KG1 (cell line): Measurements from ENCODE around the gene PAOX.

Experiments
- DNase-seq: peaks from one replicate; lab custom pipeline; 2025; lab: John Stamatoyannopoulos, UW

The PAOX gene

GRCh38 chr10:133388236-133388972, 9.3 kb downstream of the PAOX start:
- no peak for DNase-seq

- peak; percentile 55 for DNase-seq
Observed at GRCh38 chr10:133388973-133389818, 10.1 kb downstream of the PAOX start.

- no peak for DNase-seq
Observed at GRCh38 chr10:133390597-133391248, 11.7 kb downstream of the PAOX start.

- no peak for DNase-seq
Observed at GRCh38 chr10:133391249-133391635, 12.2 kb downstream of the PAOX start.

GRCh38 chr10:133391761-133392518, 12.9 kb downstream of the PAOX start:
- no peak for DNase-seq

GRCh38 chr10:133393401-133394063, 14.5 kb downstream of the PAOX start:
- DNase-seq, result no peak

GRCh38 chr10:133394064-133394663, 15.1 kb downstream of the PAOX start, which contains the start of gene MTG1:
TSS of gene MTG1 (plus strand) at chr10:133394157. CDS start at chr10:133394221, 64 bp downstream.
- DNase-seq, result peak; percentile 84

- no peak for DNase-seq
Observed at GRCh38 chr10:133394801-133395221, 15.7 kb downstream of the PAOX start.

- no peak for DNase-seq
Observed at GRCh38 chr10:133396035-133396624, 17.1 kb downstream of the PAOX start.

GRCh38 chr10:133397938-133398337, 18.9 kb downstream of the PAOX start:
- no peak for DNase-seq

GRCh38 chr10:133399123-133399601, 20.1 kb downstream of the PAOX start:
- DNase-seq, result no peak

- DNase-seq, result no peak
Observed at GRCh38 chr10:133400624-133401424, 21.8 kb downstream of the PAOX start.

GRCh38 chr10:133401500-133401899, 22.4 kb downstream of the PAOX start:
- no peak for DNase-seq

GRCh38 chr10:133401981-133402725, 23.1 kb downstream of the PAOX start:
- DNase-seq, result no peak

GRCh38 chr10:133403359-133403758, 24.3 kb downstream of the PAOX start:
- DNase-seq, result no peak

GRCh38 chr10:133403784-133404183, 24.7 kb downstream of the PAOX start:
- DNase-seq, result no peak

- no peak for DNase-seq
Observed at GRCh38 chr10:133405272-133405671, 26.2 kb downstream of the PAOX start.

GRCh38 chr10:133405844-133406527, 26.9 kb downstream of the PAOX start:
- DNase-seq, result no peak
